A549 (cell line): Measurements from ENCODE around the gene LRP3. TPM values are rescaled to one million over a fixed set of nuclear protein-coding genes. Genes with fewer than 3 reads are reported as not detected.

Experiments used
- ATAC-seq, 2 experiments: fragments of 200-7000 bp in 1 of 2; fragments of >200 bp in 1 of 2; cut with Nextera tagmentation in 1 of 2; cut with Tn5 transposase in 1 of 2; 3 replicates each; pipeline versions ENCODE4 v1.8.0 to v1.9.1; 2018 to 2020; ENCODE audit warnings: mild to moderate bottlenecking in 1 of 2, moderate library complexity in 1 of 2
- CTCF ChIA-PET: fragments of 300-600 bp; sonication (Branson Sonifier 250); formaldehyde crosslinking; extraction: SDS; loops from one replicate; lab custom pipeline; 2021; ENCODE audit warnings: antibody characterized with exemption, inconsistent platforms; lab: Yijun Ruan, JAX
- POLR2A ChIA-PET: fragments of 350-600 bp; formaldehyde crosslinking; extraction: SDS; loops from one replicate; lab custom pipeline; 2021; ENCODE audit warnings: antibody characterized with exemption, inconsistent platforms; lab: Yijun Ruan, JAX
- DNase-seq, 2 experiments: peaks; one replicate each; pipeline versions ENCODE4 v3.0.0 to v3.0.0-alpha.2; 2011 to 2016; ENCODE audit warnings: low read depth in 1 of 2, low spot score in 1 of 2
- FAIRE-seq: peaks from 2 replicates; lab custom pipeline; 2011; peaks lifted over from hg19 to GRCh38; lab: Jason Lieb, UNC
- H3K27ac ChIP-seq, 2 experiments: fragments of >200 bp; sonication (Bioruptor Twin); formaldehyde crosslinking; 3 replicates each; pipeline ENCODE4 v1.5.1; 2016 to 2017
- H3K4me1 ChIP-seq: fragments of >200 bp; sonication (Bioruptor Twin); formaldehyde crosslinking; 3 replicates; pipeline ENCODE4 v1.6.1; 2016
- H3K4me2 ChIP-seq: fragments of >200 bp; sonication (Bioruptor Twin); formaldehyde crosslinking; 3 replicates; pipeline ENCODE4 v1.6.1; 2016
- H3K4me3 ChIP-seq: fragments of >200 bp; sonication (Bioruptor Twin); formaldehyde crosslinking; 3 replicates; pipeline ENCODE4 v1.5.1; 2016
- H3K9me3 ChIP-seq: fragments of >200 bp; sonication (Bioruptor Twin); formaldehyde crosslinking; 3 replicates; pipeline ENCODE4 v1.6.1; 2016
- ATOH8 ChIP-seq: fragments of 250-450 bp; sonication (Bioruptor Pico); IDR thresholded peaks from 2 replicates; pipeline ENCODE4 v1.5.0; 2020; ENCODE audit warnings: low read depth, mild to moderate bottlenecking, moderate library complexity
- BHLHE40 ChIP-seq: IDR thresholded peaks from 2 replicates; pipeline ENCODE4 v1.6.1; 2012; ENCODE audit warnings: low read depth, low read length, inconsistent platforms
- CHD2 ChIP-seq: fragments of 150-350 bp; IDR thresholded peaks from 2 replicates; pipeline ENCODE4 v1.6.1; 2014; ENCODE audit warnings: low read length; ENCODE audit not compliant: partially characterized antibody
- CTCF ChIP-seq: fragments of >200 bp; sonication (Bioruptor Twin); formaldehyde crosslinking; IDR thresholded peaks from 3 replicates; pipeline ENCODE4 v1.5.1; 2016
- ELK1 ChIP-seq: fragments of 150-350 bp; IDR thresholded peaks from 2 replicates; pipeline ENCODE4 v1.6.1; 2014; ENCODE audit warnings: low read depth, mild to moderate bottlenecking, low read length
- EP300 ChIP-seq, 2 experiments: fragments of >200 bp; sonication (Bioruptor Twin); formaldehyde crosslinking; IDR thresholded peaks; 2 replicates in 1 of 2; 3 replicates in 1 of 2; pipeline ENCODE4 v1.6.1; 2016 to 2017
- FOSL2 ChIP-seq, 2 experiments: fragments of 450-650 bp in 1 of 2; fragments of >200 bp in 1 of 2; sonication (Bioruptor Twin) in 1 of 2; formaldehyde crosslinking; IDR thresholded peaks; 2 replicates each; pipeline versions ENCODE4 v1.5.0 to v1.6.1; 2016 to 2020; ENCODE audit warnings: mild to moderate bottlenecking in 1 of 2, moderate library complexity in 1 of 2
- HEYL ChIP-seq: fragments of 250-450 bp; sonication (Bioruptor Pico); IDR thresholded peaks from 2 replicates; pipeline ENCODE4 v1.8.0; 2021; ENCODE audit warnings: mild to moderate bottlenecking, moderate library complexity
- HMGXB4 ChIP-seq: fragments of 250-450 bp; sonication (Bioruptor Pico); IDR thresholded peaks from 2 replicates; pipeline ENCODE4 v1.5.0; 2021; ENCODE audit warnings: mild to moderate bottlenecking, moderate library complexity, borderline replicate concordance
- HOXA7 ChIP-seq: fragments of 250-450 bp; sonication (Bioruptor Pico); IDR thresholded peaks from 2 replicates; pipeline ENCODE4 v1.5.0; 2020; ENCODE audit warnings: mild to moderate bottlenecking, moderate library complexity
- HOXB5 ChIP-seq: fragments of 250-450 bp; sonication (Bioruptor Pico); IDR thresholded peaks from 2 replicates; pipeline ENCODE4 v1.5.0; 2020; ENCODE audit warnings: mild to moderate bottlenecking, moderate library complexity
- JUNB ChIP-seq: fragments of >200 bp; sonication (Bioruptor Twin); formaldehyde crosslinking; IDR thresholded peaks from 2 replicates; pipeline ENCODE4 v1.6.1; 2016
- MAX ChIP-seq: IDR thresholded peaks from 2 replicates; pipeline ENCODE4 v1.6.1; 2012
- MAZ ChIP-seq: fragments of 150-350 bp; IDR thresholded peaks from 2 replicates; pipeline ENCODE4 v1.6.1; 2014; ENCODE audit warnings: antibody characterized with exemption, low read depth, low read length, borderline replicate concordance
- NPAS2 ChIP-seq: fragments of 250-450 bp; sonication (Bioruptor Pico); IDR thresholded peaks from 2 replicates; pipeline ENCODE4 v1.8.0; 2022; ENCODE audit warnings: mild to moderate bottlenecking, moderate library complexity, borderline replicate concordance
- RAD21 ChIP-seq, 2 experiments: fragments of >200 bp in 1 of 2; sonication (Bioruptor Twin) in 1 of 2; formaldehyde crosslinking in 1 of 2; IDR thresholded peaks in 1 of 2; conservative IDR thresholded peaks in 1 of 2; 2 replicates in 1 of 2; 3 replicates in 1 of 2; pipeline ENCODE4 v1.6.1; 2012 to 2018; ENCODE audit warnings: inconsistent platforms in 1 of 2
- RARB ChIP-seq: fragments of 250-450 bp; sonication (Bioruptor Pico); IDR thresholded peaks from 2 replicates; pipeline ENCODE4 v1.8.0; 2021; ENCODE audit warnings: mild to moderate bottlenecking, moderate library complexity
- RCOR1 ChIP-seq: fragments of 150-350 bp; IDR thresholded peaks from 2 replicates; pipeline ENCODE4 v1.6.1; 2014; ENCODE audit warnings: antibody characterized with exemption, low read length, low read depth
- REST ChIP-seq: fragments of 200-600 bp; sonication (generic); IDR thresholded peaks from 2 replicates; pipeline ENCODE4 v1.6.1; 2016; ENCODE audit warnings: antibody characterized with exemption, mild to moderate bottlenecking, moderate library complexity
- RNF2 ChIP-seq: fragments of 200-600 bp; sonication (generic); IDR thresholded peaks from 2 replicates; pipeline ENCODE4 v1.6.1; 2016; ENCODE audit warnings: low read depth, mild to moderate bottlenecking, antibody characterized with exemption, moderate library complexity, borderline replicate concordance
- ZC3H11A ChIP-seq: fragments of 450-650 bp; IDR thresholded peaks from 2 replicates; pipeline ENCODE4 v1.6.1; 2014; ENCODE audit warnings: antibody characterized with exemption, mild to moderate bottlenecking
- ZSCAN20 ChIP-seq: fragments of 250-450 bp; sonication (Bioruptor Pico); IDR thresholded peaks from 2 replicates; pipeline ENCODE4 v1.8.0; 2022; ENCODE audit warnings: mild to moderate bottlenecking, moderate library complexity
- WGBS: methylation state at CpG from one replicate; pipeline ENCODE4 v1.1.6; 2017; ENCODE audit errors: missing lambda C conversion rate; 5-methylcytosine and 5-hydroxymethylcytosine counted together
- polyA plus RNA-seq, 4 experiments: library from polyadenylated mRNA; depleted of rRNA in 3 of 4; stranded (reverse); fragments of >200 nt; fragmentation: RNase III in 1 of 4; extraction: RNeasy Plus Mini Kit Qiagen cat#74134 plus additional on column Dnase treatment in 1 of 4; gene quantifications; 2 replicates in 3 of 4; 3 replicates in 1 of 4; pipeline ENCODE4 v1.2.3, GENCODE V29; 2011 to 2017

The LRP3 gene
- polyA plus RNA-seq, 2 of the 4 experiments (the other 2 are of a cell fraction), result 10.9 to 25.1 TPM

GRCh38 chr19:33156334-33156733, 37.8 kb upstream of the LRP3 start:
- FAIRE-seq (no peak), ATAC-seq (peak in 1 of 2 experiments; percentile 26; a peak in 1 of 6 replicates), DNase-seq (no peak)
- no peak overlapping the region for H3K4me2 ChIP-seq
- H3K9me3 ChIP-seq, result no peaks in the 10 kb centered on the region
- no peak for TF ChIP-seq ATOH8 (CRISPR knock-in tag)
- TF ChIP-seq RCOR1, result no peak
- no peak for TF ChIP-seq EP300 (IDR thresholded peaks at IDR 0.05)
- TF ChIP-seq HMGXB4 (CRISPR knock-in tag), result no peak
- TF ChIP-seq ELK1, result no peak
- TF ChIP-seq ZC3H11A, result no peak
- TF ChIP-seq REST, result no peak
- no peak for TF ChIP-seq JUNB
- no peak for TF ChIP-seq RAD21 (conservative IDR thresholded peaks at IDR 0.05 in 1 of 2, IDR thresholded peaks at IDR 0.05 in 1 of 2)
- no peak for TF ChIP-seq HOXB5 (CRISPR knock-in tag)
- POLR2A ChIA-PET, result interaction anchor here (1.0 kb wide), 1 partner anchor 20 kb away, joined by 4 read pairs; no protein-coding TSS in a partner anchor
- WGBS, result 80% methylated on average over 5 of the region's 5 CpGs
- H3K27ac ChIP-seq, result no peak overlapping the region
- peaks cover 7% of the 10 kb centered on the region; the same call in 2 of the 3 replicates for H3K4me1 ChIP-seq
- no peak overlapping the region for H3K4me3 ChIP-seq
- CTCF ChIA-PET, result interaction anchor here (0.7 to 14.6 kb wide), 10 partner anchors 10 to 615 kb away, joined by 3 to 113 read pairs (median 7); no protein-coding TSS in a partner anchor

GRCh38 chr19:33157906-33158305, 36.2 kb upstream of the LRP3 start:
- peaks cover 7% of the 10 kb centered on the region; the same call in 2 of the 3 replicates for H3K4me1 ChIP-seq
- H3K4me3 ChIP-seq, result no peak overlapping the region
- ChIA-PET POLR2A (interaction anchor here (4.0 kb wide), 1 partner anchor 18 kb away, joined by 28 read pairs; no protein-coding TSS in a partner anchor), CTCF (interaction anchor here (0.8 to 14.6 kb wide), 10 partner anchors 8 to 182 kb away, joined by 3 to 113 read pairs (median 10); no protein-coding TSS in a partner anchor)
- no peak overlapping the region for H3K27ac ChIP-seq
- no peak for DNase-seq
- no peak for TF ChIP-seq JUNB
- no peak for TF ChIP-seq ZC3H11A
- TF ChIP-seq FOSL2 (IDR thresholded peaks at IDR 0.05), result no peak
- no peak for TF ChIP-seq FOSL2 (CRISPR knock-in tag; IDR thresholded peaks at IDR 0.05)
- TF ChIP-seq CTCF, result no peak
- TF ChIP-seq HOXB5 (CRISPR knock-in tag), result no peak
- no peak for TF ChIP-seq MAZ
- no peak for TF ChIP-seq BHLHE40
- no peak for TF ChIP-seq HOXA7
- TF ChIP-seq NPAS2 (CRISPR knock-in tag), result no peak
- no peak for TF ChIP-seq CHD2
- TF ChIP-seq RNF2, result no peak
- no peak for TF ChIP-seq ZSCAN20 (CRISPR knock-in tag)
- TF ChIP-seq RCOR1, result no peak
- TF ChIP-seq MAX, result no peak
- no peak for TF ChIP-seq RARB
- no peak for TF ChIP-seq HEYL (CRISPR knock-in tag)
- H3K9me3 ChIP-seq, result no peaks in the 10 kb centered on the region
- no peak for ATAC-seq
- 66% methylated on average over 3 of the region's 3 CpGs for WGBS
- FAIRE-seq, result no peak
- H3K4me2 ChIP-seq, result no peak overlapping the region
